Measurements from ENCODE around the gene NME5. TPM values are rescaled to one million over a fixed set of nuclear protein-coding genes. Genes with fewer than 3 reads are reported as not detected.
A peak's percentile ranks its signal among the peaks of the same experiment; 100 is the strongest.

Gene NME5
- total and polyA plus RNA-seq, 9 of the 15 experiments (the other 6 are each of a cell fraction or from before 2014, with no cell fraction given), result not detected

- TF ChIP-seq GATAD2A (IDR thresholded peaks at IDR 0.05), result no peak
- no peak for TF ChIP-seq EWSR1 (IDR thresholded peaks at IDR 0.05; ENCODE audit: borderline replicate concordance, low read depth, partially characterized antibody)
- TF ChIP-seq FOXP4 (CRISPR knock-in tag; IDR thresholded peaks at IDR 0.05; ENCODE audit: borderline replicate concordance), result peak; percentile 53; the same call in 1 of the 2 replicates
- peak; percentile 99 for TF ChIP-seq SAP30 (IDR thresholded peaks at IDR 0.05; ENCODE audit: borderline replicate concordance, insufficient read depth, low read depth, low read length, poor library complexity, severe bottlenecking)
- no peak for TF ChIP-seq ZNF778 (CRISPR knock-in tag; IDR thresholded peaks at IDR 0.05)
- TF ChIP-seq TARDBP (IDR thresholded peaks at IDR 0.05), result no peak
- peak; percentile 43; the same call in 1 of the 2 replicates for TF ChIP-seq SREBF1 (IDR thresholded peaks at IDR 0.05; ENCODE audit: borderline replicate concordance, low read depth, low read length)
- TF ChIP-seq ZNF431 (CRISPR knock-in tag; IDR thresholded peaks at IDR 0.05), result no peak; the same call in 1 of the 2 replicates
- peak; percentile 98 for TF ChIP-seq MYBL2 (IDR thresholded peaks at IDR 0.05; ENCODE audit: low read depth)
- TF ChIP-seq MYBL2 (CRISPR knock-in tag; IDR thresholded peaks at IDR 0.05; ENCODE audit: borderline replicate concordance), result 0 out of 2 replicates have a peak, but pooled peaks have one; percentile 86
- TF ChIP-seq MLX (CRISPR knock-in tag; conservative IDR thresholded peaks at IDR 0.05), result no peak
- TF ChIP-seq RBM34 (IDR thresholded peaks at IDR 0.05; ENCODE audit: borderline replicate concordance, insufficient read depth, low read length), result no peak
- no peak for TF ChIP-seq SMARCB1 (IDR thresholded peaks at IDR 0.05; ENCODE audit: insufficient read length, low read depth)
- TF ChIP-seq TEAD2 (tag; IDR thresholded peaks at IDR 0.05), result peak; percentile 63; the same call in 1 of the 2 replicates
- TF ChIP-seq POLR2H (tag; IDR thresholded peaks at IDR 0.05; ENCODE audit: low read depth), result peak; percentile 90
- no peak for TF ChIP-seq SLC30A9 (CRISPR knock-in tag; IDR thresholded peaks at IDR 0.05)
- TF ChIP-seq SRF (CRISPR knock-in tag; IDR thresholded peaks at IDR 0.05), result no peak; a peak in 1 of 4 replicates
- 0 out of 2 replicates have a peak, but pooled peaks have one; percentile 24 for TF ChIP-seq ZNF224 (CRISPR knock-in tag; IDR thresholded peaks at IDR 0.05)
- TF ChIP-seq MXD1 (CRISPR knock-in tag; IDR thresholded peaks at IDR 0.05; ENCODE audit: borderline replicate concordance, poor library complexity, severe bottlenecking), result peak; percentile 92
- peak; percentile 15; the same call in 1 of the 2 replicates for TF ChIP-seq CBX1 (IDR thresholded peaks at IDR 0.05; ENCODE audit: low read depth)
- peak; percentile 60; the same call in 1 of the 2 replicates for TF ChIP-seq NBN (IDR thresholded peaks at IDR 0.05; ENCODE audit: low read depth)
- TF ChIP-seq, protein P1, sequence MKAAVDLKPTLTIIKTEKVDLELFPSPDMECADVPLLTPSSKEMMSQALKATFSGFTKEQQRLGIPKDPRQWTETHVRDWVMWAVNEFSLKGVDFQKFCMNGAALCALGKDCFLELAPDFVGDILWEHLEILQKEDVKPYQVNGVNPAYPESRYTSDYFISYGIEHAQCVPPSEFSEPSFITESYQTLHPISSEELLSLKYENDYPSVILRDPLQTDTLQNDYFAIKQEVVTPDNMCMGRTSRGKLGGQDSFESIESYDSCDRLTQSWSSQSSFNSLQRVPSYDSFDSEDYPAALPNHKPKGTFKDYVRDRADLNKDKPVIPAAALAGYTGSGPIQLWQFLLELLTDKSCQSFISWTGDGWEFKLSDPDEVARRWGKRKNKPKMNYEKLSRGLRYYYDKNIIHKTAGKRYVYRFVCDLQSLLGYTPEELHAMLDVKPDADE (conservative IDR thresholded peaks at IDR 0.05; ENCODE audit: control insufficient read depth, low read depth, low read length), result peak; percentile 70; the same call in 1 of the 2 replicates
- TF ChIP-seq ZNF174 (CRISPR knock-in tag; IDR thresholded peaks at IDR 0.05), result no peak
Observed at GRCh38 chr5:138178516-138179276, 39.5 kb upstream of the NME5 start, which contains the start of the genes BRD8 and KIF20A (continued).
